Neutrophil (primary cell): ENCODE measurements around the gene ACVR1.
A peak's percentile ranks its signal among the peaks of the same experiment; 100 is the strongest.

Experiments used
- H3K27ac ChIP-seq: fragments of 200-600 bp; sonication (generic); 2 replicates; pipeline ENCODE4 v1.5.1; 2016; ENCODE audit warnings: mild to moderate bottlenecking, moderate library complexity
- H3K27me3 ChIP-seq: fragments of 200-600 bp; sonication (generic); 2 replicates; pipeline ENCODE4 v1.6.0; 2016; ENCODE audit warnings: mild to moderate bottlenecking
- H3K36me3 ChIP-seq: fragments of 200-600 bp; sonication (generic); 2 replicates; pipeline ENCODE4 v1.5.1; 2017
- H3K4me1 ChIP-seq, 2 experiments: fragments of 200-600 bp in 1 of 2; sonication (generic) in 1 of 2; 1 replicate in 1 of 2; 2 replicates in 1 of 2; pipeline versions ENCODE4 v1.5.1 to v1.6.1; 2013 to 2016; ENCODE audit warnings: low read depth in 1 of 2, low read length in 1 of 2, mild to moderate bottlenecking in 1 of 2, moderate library complexity in 1 of 2; ENCODE audit not compliant: control insufficient read depth in 1 of 2, insufficient read depth in 1 of 2
- H3K4me3 ChIP-seq, 2 experiments: fragments of 200-600 bp in 1 of 2; sonication (generic) in 1 of 2; 1 replicate in 1 of 2; 2 replicates in 1 of 2; pipeline ENCODE4 v1.5.1; 2013 to 2016; ENCODE audit warnings: low read depth in 1 of 2, low read length in 1 of 2, mild to moderate bottlenecking in 1 of 2, moderate library complexity in 1 of 2
- H3K9me3 ChIP-seq: fragments of 200-600 bp; sonication (generic); 2 replicates; pipeline ENCODE4 v1.5.1; 2016
- TF ChIP-seq, protein P1 (sequence below): fragments of 200-600 bp; sonication (generic); IDR thresholded peaks from 2 replicates; pipeline ENCODE4 v1.5.1; 2016; ENCODE audit warnings: antibody characterized with exemption

ACVR1 gene

GRCh38 chr2:157876066-157876785 is at the start of gene ACVR1:
Gene ACVR1 (minus strand): TSS chr2:157876330. CDS start chr2:157799493, 76,837 bp downstream.
- peak within 1 kb of the TSS; percentile 57 to 80 for H3K4me3 ChIP-seq
- H3K9me3 ChIP-seq, result no peaks in the 10 kb centered on the region
- TF ChIP-seq, protein P1, sequence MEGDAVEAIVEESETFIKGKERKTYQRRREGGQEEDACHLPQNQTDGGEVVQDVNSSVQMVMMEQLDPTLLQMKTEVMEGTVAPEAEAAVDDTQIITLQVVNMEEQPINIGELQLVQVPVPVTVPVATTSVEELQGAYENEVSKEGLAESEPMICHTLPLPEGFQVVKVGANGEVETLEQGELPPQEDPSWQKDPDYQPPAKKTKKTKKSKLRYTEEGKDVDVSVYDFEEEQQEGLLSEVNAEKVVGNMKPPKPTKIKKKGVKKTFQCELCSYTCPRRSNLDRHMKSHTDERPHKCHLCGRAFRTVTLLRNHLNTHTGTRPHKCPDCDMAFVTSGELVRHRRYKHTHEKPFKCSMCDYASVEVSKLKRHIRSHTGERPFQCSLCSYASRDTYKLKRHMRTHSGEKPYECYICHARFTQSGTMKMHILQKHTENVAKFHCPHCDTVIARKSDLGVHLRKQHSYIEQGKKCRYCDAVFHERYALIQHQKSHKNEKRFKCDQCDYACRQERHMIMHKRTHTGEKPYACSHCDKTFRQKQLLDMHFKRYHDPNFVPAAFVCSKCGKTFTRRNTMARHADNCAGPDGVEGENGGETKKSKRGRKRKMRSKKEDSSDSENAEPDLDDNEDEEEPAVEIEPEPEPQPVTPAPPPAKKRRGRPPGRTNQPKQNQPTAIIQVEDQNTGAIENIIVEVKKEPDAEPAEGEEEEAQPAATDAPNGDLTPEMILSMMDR, result no peak
- no peaks in the 10 kb centered on the region for H3K36me3 ChIP-seq
- peaks cover 76% of the 10 kb centered on the region for H3K27me3 ChIP-seq
- H3K27ac ChIP-seq, result peak within 1 kb of the TSS; percentile 65
- peaks cover 4 to 15% of the 10 kb centered on the region in 2 experiments for H3K4me1 ChIP-seq

- TF ChIP-seq, protein P1, result no peak
- Histone ChIP-seq H3K27me3 (no peaks in the 10 kb centered on the region), H3K36me3 (no peaks in the 10 kb centered on the region), H3K4me3 (no peak overlapping the region), H3K4me1 (no peaks in the 10 kb centered on the region), H3K27ac (no peak overlapping the region), H3K9me3 (no peaks in the 10 kb centered on the region)
Measured at GRCh38 chr2:157925071-157925470, 48.9 kb upstream of the ACVR1 start.

- no peak overlapping the region for H3K4me3 ChIP-seq
- no peaks in the 10 kb centered on the region for H3K9me3 ChIP-seq
- H3K27me3 ChIP-seq, result no peaks in the 10 kb centered on the region
- H3K36me3 ChIP-seq, result no peaks in the 10 kb centered on the region
- TF ChIP-seq, protein P1, result no peak
- H3K27ac ChIP-seq, result no peak overlapping the region
- H3K4me1 ChIP-seq, result no peaks in the 10 kb centered on the region
Measured at GRCh38 chr2:157923598-157924217, 47.6 kb upstream of the ACVR1 start.

- Histone ChIP-seq H3K4me3 (no peak overlapping the region), H3K9me3 (no peaks in the 10 kb centered on the region), H3K36me3 (no peaks in the 10 kb centered on the region), H3K27me3 (no peaks in the 10 kb centered on the region), H3K4me1 (no peaks in the 10 kb centered on the region), H3K27ac (no peak overlapping the region)
- TF ChIP-seq, protein P1, result no peak
Measured at GRCh38 chr2:157922815-157923214, 46.7 kb upstream of the ACVR1 start.

DNA sequence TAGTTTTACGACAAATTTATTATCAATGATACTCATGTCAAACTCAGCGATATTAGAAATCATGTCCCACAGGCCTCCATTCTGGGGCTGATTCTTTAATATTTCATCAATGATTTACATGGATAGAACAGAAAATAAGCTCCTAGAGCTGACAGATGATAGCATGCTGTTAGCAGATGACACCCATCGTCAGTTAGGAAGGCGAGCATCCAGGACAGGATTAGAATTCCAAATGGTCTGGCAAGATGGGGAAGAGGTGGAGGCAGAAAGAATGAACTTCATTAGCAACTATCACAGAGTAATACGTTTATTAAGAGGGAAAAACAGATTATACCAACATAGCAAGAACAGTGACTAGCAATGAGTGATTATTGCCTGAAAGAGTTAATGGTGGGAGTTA is 46.2 kb upstream of the ACVR1 start:
- Histone ChIP-seq H3K27me3 (no peaks in the 10 kb centered on the region), H3K9me3 (no peaks in the 10 kb centered on the region), H3K4me3 (no peak overlapping the region), H3K36me3 (no peaks in the 10 kb centered on the region), H3K4me1 (no peaks in the 10 kb centered on the region), H3K27ac (no peak overlapping the region)
- TF ChIP-seq, protein P1, result no peak
